Ishikawa (cell line): ENCODE measurements around the gene GPNMB.

ENCODE experiments used
- CREB1 ChIP-seq: IDR thresholded peaks from 2 replicates; pipeline ENCODE4 v1.6.1; 2012; ENCODE audit warnings: low read depth
- USF1 ChIP-seq: IDR thresholded peaks from 2 replicates; pipeline ENCODE4 v1.6.1; 2012

DNA sequence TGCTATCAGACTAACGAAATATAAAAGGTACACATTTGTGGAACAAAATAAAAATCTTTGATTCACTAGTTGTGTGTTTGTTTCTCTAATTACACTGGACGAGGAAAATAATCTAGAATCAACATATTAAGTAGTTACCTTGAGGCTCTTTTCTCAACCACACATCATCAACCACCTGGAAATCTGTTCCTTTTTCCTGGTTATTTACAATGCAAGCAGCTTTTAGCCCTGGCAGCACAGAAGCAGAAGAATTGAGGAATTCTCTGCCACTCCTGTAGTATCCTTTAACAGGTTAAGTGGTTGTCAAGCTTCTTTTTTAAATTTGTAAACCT lies 41.0 kb upstream of the GPNMB start:
- TF ChIP-seq CREB1 (no peak), USF1 (no peak)
